Choroid plexus epithelial cell (primary cell): ENCODE data around the gene ABHD10.

Source experiments
- DNase-seq: peaks from one replicate; pipeline ENCODE4 v3.0.0-alpha.2; 2010; ENCODE audit warnings: low read depth
- H3K4me3 ChIP-seq: 2 replicates; pipeline ENCODE4 v1.5.1; 2011; ENCODE audit warnings: low read depth, mild to moderate bottlenecking, control low read depth, low read length, moderate library complexity
- TF ChIP-seq, protein P1 (sequence below): conservative IDR thresholded peaks from 2 replicates; pipeline ENCODE4 v1.5.1; 2011; ENCODE audit warnings: low read depth, mild to moderate bottlenecking, control low read depth, inconsistent platforms, low read length, moderate library complexity

The ABHD10 gene

DNA sequence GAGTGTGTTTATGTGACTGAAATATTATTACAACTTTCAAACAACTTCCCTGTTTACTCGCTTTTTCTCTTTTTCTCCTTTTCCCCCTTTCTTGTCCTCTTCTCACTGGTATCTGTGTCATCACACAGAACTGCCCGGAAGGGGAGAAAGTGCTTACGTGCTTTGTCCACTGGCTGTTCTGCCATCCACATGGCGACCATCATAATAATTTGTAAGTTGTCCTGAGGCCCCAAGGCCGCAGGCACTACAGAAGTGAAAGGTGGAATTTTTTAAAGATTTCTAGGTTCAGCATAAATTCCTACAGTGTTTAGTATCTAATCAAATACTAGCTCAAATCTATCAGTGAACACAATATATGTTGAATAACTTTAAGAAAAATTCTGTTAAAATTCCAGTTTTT is 26.7 kb upstream of the ABHD10 start:
- no peak overlapping the region for H3K4me3 ChIP-seq
- TF ChIP-seq, protein P1, sequence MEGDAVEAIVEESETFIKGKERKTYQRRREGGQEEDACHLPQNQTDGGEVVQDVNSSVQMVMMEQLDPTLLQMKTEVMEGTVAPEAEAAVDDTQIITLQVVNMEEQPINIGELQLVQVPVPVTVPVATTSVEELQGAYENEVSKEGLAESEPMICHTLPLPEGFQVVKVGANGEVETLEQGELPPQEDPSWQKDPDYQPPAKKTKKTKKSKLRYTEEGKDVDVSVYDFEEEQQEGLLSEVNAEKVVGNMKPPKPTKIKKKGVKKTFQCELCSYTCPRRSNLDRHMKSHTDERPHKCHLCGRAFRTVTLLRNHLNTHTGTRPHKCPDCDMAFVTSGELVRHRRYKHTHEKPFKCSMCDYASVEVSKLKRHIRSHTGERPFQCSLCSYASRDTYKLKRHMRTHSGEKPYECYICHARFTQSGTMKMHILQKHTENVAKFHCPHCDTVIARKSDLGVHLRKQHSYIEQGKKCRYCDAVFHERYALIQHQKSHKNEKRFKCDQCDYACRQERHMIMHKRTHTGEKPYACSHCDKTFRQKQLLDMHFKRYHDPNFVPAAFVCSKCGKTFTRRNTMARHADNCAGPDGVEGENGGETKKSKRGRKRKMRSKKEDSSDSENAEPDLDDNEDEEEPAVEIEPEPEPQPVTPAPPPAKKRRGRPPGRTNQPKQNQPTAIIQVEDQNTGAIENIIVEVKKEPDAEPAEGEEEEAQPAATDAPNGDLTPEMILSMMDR, result no peak
- DNase-seq, result no peak

DNA sequence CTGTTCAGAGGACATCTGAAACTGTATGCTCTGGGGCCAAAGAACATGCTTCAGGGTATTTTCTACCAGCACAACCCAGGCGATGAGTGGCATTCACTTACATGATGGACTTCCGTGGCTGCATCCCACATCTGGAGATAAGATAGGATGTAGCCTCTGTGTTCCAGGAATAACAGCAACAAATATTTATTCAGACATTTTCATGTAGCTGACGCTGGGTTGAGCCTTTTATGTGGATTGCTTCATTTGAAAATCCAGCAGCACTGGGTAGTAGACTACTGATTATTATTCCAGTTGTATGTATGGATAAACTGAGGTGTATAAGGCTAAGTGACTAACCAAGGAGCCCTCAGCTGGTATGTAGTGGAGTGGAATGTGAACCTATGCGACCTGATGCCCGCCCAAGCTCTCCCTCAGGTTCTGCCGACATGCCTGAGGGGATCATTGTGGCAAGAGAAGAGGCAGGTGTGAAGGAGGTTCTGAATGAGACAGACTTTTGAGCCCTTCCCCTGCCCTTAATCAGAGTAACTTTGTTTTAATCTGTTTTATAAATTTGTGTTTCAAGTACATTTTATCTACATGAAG is 25.9 kb upstream of the ABHD10 start:
- TF ChIP-seq, protein P1, result no peak
- no peak overlapping the region for H3K4me3 ChIP-seq
- DNase-seq, result no peak

DNA sequence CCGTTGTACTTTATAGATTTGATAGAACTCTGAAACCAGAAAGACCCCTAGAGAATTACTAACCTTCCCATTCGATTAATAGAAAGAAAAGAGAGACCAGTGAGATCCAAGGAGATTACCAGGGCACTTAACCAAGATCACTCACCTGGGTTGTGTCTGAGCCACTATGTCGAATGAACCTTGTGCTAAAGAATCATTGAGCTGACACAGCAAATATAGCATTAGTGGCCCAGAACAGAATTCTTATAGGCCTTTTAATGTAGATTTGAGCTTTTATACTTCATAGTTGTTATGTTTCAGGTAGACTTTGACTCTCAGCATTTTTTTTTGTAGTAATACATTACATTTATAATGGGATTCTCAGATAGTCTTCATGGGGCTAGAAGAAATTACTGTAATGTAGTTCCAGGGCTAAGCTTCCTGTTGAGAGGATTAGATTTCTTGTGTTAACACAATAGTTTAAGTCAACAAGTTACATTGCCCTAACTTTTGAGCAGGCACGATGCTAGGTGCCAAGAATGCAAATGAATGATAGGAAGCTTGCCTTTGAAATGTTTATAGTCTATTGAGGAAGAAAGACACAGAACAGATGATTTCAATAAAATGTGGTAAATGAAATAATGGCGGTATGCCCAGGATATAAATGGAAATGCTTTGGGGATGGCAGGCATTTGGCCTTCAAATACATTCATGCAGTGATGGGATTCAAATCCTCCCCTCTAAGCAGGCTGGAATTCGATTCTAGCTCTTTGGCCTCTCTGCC is 24.4 kb upstream of the ABHD10 start:
- no peak for DNase-seq
- TF ChIP-seq, protein P1, result no peak
- no peak overlapping the region for H3K4me3 ChIP-seq

DNA sequence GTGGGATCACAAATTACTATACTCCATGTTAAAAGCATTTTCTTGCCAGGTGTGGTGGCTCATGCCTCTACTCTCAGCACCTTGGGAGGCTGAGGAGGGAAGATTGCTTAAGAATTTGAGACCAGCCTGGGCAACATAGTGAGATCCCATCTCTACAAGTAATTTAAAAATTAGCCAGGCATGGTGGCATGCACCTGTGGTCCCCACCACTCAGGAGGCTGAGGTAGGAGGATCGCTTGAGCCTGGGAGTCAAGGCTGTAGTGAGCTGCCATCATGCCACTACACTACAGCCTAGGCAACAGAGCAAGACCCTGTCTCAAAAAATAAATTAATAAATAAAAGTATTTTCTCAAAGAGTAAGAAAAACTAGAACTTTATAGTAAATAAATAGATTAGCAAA is 22.9 kb upstream of the ABHD10 start:
- no peak for DNase-seq
- TF ChIP-seq, protein P1, result no peak
- no peak overlapping the region for H3K4me3 ChIP-seq

DNA sequence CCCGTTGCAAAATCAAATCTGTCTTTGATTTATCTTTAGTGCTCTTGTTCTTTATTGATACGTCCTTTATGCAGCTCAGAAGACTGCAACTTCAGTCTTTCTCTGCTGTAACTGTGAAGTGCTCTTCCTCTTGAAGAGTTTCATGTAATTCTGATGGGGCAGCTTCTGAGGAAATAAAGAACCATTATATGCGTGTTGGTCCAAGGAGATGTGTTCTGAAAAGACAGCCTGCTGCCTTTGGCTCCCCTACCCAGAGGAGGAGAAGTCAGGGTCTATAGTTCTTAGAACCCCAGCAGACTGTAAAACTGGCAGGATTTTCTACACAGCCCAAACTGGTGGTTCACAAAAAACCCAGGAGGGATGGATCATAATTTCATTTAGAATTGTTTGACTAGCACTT is 22.4 kb upstream of the ABHD10 start:
- no peak for DNase-seq
- TF ChIP-seq, protein P1, result no peak
- H3K4me3 ChIP-seq, result no peak overlapping the region

DNA sequence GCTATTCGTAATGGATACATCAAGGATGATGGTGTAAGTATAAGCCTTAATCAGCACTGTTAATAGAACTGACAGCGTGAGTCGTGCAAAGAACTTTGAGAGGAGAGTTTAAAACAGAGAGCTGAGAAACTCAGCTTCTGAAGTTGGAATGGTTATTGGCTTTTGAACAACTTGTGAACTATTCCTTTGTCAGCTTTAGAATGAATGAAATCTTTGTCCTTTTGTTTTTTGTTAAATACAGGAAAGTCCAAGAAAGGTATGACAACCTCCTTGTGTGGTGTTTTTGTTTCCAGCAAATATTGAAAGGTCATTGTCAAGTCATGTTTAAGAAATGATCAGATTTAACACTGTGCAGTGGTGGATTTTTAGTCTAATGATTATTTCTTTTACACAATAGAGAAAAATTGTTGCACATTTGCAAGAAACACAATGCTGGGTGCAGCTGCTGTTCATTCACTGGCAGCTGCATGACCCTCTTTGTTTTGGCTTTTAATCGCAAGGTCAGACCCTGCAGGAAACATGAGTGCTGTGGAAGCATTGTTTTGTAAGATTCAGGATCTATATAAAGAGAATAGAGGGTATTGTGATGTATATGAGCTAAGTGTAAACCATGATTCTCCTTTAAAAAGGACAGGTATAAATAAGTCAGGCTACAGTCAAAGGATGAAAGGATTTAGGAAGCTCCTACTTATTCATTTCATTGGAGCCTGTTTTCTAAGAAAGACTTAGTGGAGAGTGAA is 21.7 kb upstream of the ABHD10 start:
- no peak overlapping the region for H3K4me3 ChIP-seq
- no peak for DNase-seq
- TF ChIP-seq, protein P1, result no peak
